Stimulated activated naive CD4-positive, alpha-beta T cell treated with Interleukin-2 at 50 U/mL for 16 hours (primary cell): ENCODE measurements around the gene LAX1.
"Not testable (repeated sequence)": the region's sequence is repeated elsewhere in the genome, so short reads cannot be mapped to it uniquely, and the experiment has no call there.

ENCODE experiments used
- DNase-seq: peaks from one replicate; lab custom pipeline; 2025; lab: John Stamatoyannopoulos, UW

The LAX1 gene

DNA sequence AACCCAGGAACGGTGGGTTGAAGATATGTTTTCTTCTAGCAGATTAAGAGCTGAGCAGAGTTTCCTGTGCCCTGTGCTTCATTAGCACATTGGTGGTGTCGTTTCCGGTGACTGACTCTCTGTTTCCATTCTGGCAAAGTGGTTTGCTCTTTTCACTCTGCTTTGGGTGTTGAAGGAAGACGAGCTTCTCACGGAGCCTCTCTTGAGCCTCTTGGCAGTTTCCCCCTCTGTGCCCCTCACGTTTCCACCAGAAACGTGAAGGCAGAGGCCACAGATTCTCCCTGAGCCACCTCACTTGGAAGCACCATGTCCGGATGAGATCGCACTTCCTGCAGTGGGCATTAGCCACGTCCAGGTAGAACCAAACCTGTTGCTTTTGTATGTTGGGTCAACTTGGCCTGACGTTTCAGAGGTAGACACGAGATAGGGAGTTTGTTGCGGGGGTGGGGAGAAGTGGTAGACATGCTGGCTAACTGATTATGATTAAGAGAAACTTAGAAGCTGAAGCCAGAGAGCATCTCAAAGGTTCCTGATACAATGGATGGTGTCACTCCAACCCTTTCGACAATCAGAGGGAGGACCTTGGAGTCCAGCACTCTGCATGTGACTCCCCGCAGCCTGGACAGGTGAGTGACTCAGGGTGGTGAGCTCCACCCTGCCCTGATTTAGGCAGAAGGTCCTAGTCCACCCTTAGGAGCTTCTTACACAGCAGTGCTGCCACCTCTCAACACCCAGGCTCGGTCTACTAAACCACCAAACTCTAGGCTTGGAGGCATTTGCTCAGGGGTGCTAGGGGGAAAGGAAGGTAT is at the start of gene LAX1:
Gene LAX1 (plus strand): TSS at position 155 of the 809 bp plus-strand sequence. CDS start 383 bp downstream, at position 538.
- peak; percentile 81 for DNase-seq

DNA sequence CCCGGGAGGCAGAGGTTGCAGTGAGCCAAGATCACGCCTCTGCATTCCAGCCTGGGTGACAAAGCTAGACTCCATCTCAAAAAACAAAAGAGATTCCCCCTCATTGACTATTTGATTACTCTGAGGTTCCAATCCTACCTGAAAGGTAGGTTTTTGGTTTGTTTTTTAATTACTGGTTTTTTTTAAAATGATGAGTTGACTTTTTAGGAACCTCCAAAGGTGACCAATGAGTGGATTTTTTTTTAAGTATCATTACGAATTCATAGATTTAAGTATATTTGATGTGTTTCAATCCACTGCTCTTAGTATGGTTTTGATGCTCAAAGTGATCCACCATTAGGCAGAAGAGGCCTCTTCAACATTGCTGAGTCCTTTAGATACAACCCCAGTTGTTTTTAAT is 47.9 kb upstream of the LAX1 start:
- DNase-seq = no peak

DNA sequence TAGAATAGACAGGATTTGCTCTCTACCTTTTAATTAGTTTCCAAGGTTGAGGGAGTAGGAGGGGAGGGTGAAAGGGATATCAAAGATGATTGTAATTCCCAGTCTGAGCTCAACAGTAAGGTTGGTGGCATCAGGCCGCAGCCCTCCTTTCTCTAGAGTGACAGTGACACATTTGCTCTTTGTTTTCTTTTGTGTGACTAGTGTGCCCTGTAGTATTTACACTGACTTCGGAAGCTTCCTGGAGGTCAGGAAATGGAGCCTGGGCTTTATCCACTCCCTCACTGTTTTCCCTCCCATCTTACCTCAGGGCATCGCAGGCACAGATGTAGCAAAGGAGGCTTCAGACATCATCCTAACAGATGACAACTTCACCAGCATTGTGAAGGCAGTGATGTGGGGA is 44.7 kb upstream of the LAX1 start:
- no peak for DNase-seq

DNA sequence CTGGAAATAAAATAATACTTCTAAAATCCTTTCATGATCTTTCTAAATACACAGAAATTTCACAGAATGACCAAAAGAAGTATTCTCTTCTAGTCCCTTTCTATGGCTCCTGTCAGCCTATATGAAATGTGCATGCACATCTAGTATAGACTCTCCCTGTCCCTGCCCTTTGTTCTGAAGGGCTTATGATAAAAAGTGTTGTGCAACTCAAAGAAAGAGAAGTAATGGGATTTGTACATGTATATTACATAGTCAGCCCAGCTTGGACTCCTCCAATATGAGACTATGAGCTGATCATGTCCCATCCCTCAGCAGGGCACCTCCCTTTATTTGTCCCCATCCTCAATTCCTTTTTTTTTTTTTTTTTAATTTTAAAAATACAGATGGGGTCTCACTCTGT is 42.1 kb upstream of the LAX1 start:
- DNase-seq = no peak

DNA sequence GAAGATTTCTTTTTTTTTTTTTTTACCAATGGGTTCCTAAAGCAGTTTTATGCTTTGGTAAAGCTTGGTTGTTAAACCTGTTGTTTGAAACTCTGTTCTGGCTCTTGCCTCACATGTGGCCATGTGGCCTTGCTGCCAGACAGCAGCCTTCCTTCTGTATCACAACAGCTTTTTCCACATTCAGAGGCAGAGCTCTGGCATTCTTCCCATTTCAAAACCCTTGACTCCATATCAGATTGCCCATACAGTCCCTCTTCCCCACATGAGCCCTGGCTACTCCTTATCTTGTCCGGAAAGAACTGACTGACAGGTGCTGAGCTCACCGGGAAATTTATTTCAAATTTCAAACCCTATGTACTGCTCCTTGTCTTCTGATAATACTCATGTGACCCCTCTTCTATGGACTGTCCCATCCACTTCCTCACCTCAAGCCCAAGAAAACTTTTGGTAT is 38.5 kb upstream of the LAX1 start:
- DNase-seq = no peak

DNA sequence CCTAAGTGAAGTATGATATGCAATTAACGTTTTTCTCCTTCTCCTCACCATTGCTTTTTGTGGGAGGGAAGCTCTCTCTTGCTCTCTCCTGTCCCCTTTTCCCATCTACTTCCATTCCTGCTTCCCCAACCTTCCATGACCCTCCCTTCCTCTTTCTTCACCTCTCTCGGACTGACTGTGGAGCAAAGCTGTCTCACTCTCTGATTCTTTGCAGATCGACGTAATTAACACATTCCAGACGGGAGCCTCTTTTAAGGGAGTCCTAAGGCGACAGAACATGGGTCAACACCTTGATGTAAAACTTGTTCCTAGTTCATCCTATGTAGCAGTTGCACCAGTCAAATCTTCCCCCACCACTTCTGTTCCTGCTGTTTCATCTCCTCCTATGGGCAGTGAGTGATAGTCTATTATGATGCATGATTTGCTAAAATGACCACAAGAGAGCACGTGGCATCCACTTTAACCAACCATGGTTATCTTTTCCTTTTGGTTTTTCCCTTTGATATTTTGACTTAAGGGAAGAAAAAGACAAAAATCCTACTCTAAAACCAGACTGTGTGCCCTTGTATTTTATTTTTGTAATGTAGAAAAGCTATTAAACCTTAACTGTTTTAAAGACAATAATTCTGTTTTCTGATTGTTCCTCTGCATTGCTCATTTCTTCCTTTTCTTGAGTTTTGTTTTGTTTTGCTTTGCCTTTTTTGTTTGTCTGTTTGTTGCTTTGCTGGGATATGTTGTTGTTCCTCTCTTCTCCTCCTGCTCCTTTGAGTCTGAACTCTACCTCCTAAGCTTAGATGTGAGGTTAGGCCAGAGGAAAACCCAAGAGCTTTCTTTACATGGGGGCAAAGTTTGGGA is 31.7 kb upstream of the LAX1 start:
- DNase-seq = no peak

GRCh38 chr1:203742436-203742835 is 22.5 kb upstream of the LAX1 start:
- no peak for DNase-seq

- DNase-seq = no peak
These were observed 21.9 kb upstream of the LAX1 start for GRCh38 chr1:203743091-203743571.

DNA sequence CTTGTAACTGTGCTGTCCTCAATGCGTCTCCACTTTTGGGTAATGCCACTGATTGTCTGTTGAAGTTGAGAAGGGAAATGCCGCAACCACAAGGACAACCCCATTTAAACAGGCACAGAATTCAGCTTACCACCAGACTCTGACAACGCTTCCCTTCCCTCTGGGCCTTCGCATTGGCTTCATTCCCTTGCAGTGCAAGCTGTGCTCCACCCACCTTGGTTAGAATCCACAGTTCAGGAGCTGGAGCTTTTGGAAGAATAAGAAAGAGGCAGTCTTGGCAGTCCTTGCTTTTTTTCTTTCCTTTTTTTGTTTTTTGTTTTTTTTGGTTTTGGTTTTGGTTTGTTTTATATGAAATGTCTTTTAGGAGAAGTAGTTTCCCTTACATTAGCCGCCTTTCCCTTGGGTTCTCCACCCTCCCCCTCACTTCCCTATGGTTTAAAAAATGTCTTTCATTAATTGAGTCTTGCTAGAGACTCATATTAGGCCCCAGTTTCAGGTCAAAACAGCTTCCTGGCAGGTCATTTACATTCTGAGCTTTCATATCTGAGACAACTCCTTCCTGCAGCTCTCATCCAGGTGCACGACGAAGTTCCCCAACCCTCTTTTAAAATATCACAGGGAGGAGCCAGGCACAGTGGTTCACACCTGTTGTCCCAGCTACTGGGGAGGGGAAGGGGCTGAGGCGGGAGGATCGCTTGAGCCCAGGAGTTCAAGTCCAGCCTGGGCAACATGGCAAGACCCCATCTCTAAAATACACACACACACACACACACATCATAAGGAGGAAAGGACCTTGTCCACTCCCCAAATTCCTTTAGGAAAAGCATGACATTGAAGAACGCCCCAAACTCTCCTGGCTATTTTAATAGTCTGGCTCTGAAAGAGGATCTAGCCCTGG is 20.7 kb upstream of the LAX1 start:
- no peak for DNase-seq

- DNase-seq = no peak
These were observed 18.7 kb upstream of the LAX1 start for GRCh38 chr1:203746281-203746680.

DNA sequence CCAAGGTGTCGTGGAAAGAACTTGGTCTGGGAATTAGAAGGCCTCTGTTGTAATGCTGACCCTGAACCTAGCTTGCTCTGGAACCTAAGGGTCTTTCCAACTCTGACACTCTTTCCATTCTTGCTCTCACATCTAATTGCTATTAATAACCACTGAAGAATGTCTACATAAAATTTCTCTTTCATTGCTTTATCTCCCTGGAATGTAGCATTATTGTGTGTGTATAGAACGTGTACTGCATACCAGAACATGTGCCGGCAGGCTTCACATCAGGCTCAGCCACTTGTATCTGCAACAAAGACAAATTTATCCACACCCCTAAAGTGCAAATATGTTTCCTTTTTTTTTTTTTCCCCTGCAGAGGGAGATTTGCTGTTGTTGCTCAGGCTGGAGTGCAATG is 13.9 kb upstream of the LAX1 start:
- DNase-seq = no peak

GRCh38 chr1:203751618-203752361 is 13.2 kb upstream of the LAX1 start:
- not testable (repeated sequence) for DNase-seq

- DNase-seq = peak; percentile 7
These were observed 10.5 kb upstream of the LAX1 start for GRCh38 chr1:203754455-203754864.

DNA sequence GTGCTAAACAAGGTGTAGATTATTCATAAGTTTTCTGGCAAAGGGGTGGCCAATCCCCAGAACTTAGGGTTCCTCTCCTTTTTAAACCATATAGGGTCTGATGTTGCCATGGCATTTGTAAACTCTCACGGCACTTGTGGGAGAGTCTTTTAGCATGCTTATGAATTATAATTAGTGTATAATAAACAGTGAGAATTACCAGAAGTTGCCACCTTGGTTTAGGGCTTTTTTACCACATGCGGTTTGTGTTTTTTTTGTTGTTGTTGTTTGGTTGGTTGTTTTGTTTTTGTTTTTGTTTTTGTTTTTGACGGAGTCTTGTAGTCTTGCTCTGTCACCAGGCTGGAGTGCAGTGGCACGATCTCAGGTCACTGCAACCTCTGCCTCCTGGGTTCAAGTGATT is 8.9 kb upstream of the LAX1 start:
- DNase-seq = no peak

GRCh38 chr1:203758749-203759148 is 6.2 kb upstream of the LAX1 start:
- DNase-seq = not testable (repeated sequence)

DNA sequence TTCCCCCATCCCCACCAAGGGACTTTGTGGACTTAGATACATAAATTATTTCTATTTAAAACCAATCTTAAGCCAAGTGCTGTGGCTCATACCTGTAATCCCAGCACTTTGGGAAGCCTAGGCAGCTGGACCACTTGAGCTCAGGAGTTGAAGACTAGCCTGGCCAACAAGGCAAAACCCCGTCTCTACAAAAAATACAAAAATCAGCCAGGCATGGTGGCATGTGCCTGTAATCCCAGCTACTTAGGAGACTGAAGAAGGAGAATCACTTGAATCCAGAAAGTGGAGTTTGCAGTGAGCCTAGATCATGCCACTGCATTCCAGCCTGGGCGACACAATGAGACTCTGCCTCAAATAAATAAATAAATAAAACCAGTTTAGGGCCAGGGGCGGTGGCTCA is 4.5 kb upstream of the LAX1 start:
- no peak for DNase-seq

- DNase-seq = not testable (repeated sequence)
These were observed 3.0 kb upstream of the LAX1 start for GRCh38 chr1:203761958-203762357.

GRCh38 chr1:203763505-203763904 is 1.5 kb upstream of the LAX1 start:
- no peak for DNase-seq

DNA sequence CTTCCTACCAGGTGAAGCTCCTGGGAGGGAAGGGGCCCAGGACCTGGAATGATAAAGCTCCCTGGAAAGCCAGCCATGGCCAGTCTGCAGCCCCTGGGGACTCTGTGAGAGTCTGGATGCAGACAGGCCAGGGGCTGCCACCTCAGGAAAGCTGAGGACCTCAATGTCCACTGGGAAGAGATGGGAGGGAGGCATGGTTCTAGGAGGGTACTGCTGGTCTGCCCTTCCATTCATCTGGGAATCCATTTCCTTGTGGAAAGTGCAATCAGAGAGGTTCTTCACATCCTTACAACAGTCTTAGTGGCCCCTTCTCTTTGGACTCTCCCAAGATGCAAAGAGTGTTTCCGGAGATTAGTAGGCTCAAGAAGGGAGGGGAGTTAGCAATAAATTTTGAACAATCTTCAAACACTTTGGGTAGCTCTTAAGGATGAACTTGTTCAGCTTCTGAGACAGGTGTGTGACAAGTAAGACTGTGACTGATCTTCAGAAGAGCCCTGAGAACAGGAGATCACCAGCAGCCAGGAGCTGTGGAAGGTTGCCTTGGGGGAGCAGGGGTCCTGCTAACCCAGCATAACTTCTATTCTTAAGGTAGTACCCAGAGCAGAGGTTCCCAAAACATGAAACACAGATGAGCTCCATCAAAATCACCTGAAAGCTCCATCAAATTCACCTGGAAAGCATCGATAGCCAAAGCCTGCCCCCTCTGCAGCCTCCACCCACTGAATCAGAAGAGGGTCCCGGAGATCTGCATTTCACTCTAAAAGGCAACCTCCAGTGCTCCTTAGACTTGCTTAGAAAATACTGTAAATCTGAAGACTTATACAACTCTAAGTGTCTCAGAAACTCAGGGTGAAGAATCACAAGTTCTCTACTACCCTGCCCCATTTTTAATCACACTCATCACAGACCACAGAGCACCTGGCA is 616 bp upstream of the LAX1 start:
- no peak for DNase-seq

- DNase-seq = no peak
These were observed 3.3 kb downstream of the LAX1 start for GRCh38 chr1:203768256-203768655.
